ENCODE results near the gene SH2D7.

SH2D7 gene

DNA sequence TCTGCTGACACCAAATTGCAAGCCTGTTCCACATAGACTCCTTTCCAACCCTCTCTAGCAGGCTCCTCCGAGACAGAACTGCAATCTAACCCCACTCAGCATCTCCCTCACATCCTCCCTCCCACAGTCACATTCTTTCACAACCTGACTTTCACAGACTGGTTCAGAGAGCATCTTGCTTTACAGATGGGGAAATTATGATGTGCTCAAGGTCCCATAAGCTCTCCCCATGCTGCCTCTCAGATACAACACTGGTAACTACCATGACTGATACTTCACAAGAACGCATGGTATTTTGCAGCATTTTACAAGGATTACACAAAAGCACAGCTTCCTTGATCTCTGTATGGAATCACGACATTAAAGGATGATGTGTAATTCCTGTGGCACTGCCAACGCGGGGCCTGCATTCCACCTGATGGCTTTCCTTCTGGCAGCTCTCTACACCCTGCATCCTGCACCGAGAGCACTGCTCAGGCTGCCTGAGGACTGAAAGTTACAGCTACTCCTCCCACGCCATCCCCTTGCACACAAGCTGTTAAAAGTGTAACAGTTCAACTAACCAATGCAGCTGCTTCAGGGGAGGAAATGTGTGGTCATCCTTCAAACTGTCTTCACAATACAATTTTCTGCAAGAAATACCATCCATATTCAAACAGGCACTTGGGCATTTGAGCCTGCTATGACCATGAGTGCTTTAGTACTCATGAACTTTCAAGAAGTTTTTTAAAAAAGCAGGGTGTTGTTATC is 42.5 kb upstream of the SH2D7 start:
- DNase-seq (ENCODE audit: low spot score) = peak; percentile 73

DNA sequence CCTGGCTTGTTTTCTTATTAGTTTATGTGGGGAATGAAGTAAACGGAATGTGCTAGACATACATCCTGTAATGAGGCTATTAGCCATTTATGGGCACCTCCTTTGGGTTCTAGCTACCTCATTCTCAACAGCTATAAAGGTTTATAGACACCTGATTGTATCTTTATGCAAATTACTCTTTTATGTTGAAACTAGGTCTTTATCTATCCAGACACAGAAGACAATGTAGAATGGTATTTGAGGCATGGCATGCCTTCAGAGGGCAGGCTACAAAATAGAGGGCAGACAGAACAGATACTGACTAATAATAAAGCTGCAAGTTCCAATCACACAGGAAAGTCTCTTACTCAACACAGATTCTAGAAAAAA is 41.9 kb upstream of the SH2D7 start:
- TF ChIP-seq, protein P1, sequence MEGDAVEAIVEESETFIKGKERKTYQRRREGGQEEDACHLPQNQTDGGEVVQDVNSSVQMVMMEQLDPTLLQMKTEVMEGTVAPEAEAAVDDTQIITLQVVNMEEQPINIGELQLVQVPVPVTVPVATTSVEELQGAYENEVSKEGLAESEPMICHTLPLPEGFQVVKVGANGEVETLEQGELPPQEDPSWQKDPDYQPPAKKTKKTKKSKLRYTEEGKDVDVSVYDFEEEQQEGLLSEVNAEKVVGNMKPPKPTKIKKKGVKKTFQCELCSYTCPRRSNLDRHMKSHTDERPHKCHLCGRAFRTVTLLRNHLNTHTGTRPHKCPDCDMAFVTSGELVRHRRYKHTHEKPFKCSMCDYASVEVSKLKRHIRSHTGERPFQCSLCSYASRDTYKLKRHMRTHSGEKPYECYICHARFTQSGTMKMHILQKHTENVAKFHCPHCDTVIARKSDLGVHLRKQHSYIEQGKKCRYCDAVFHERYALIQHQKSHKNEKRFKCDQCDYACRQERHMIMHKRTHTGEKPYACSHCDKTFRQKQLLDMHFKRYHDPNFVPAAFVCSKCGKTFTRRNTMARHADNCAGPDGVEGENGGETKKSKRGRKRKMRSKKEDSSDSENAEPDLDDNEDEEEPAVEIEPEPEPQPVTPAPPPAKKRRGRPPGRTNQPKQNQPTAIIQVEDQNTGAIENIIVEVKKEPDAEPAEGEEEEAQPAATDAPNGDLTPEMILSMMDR (IDR thresholded peaks at IDR 0.05; ENCODE audit: extremely low read depth, missing control alignments) = no peak
- DNase-seq (ENCODE audit: low spot score) = no peak

More for the DNA sequence above, 42.5 kb upstream of the SH2D7 start:
- TF ChIP-seq, protein P1 (IDR thresholded peaks at IDR 0.05; ENCODE audit: extremely low read depth, missing control alignments) = no peak

DNA sequence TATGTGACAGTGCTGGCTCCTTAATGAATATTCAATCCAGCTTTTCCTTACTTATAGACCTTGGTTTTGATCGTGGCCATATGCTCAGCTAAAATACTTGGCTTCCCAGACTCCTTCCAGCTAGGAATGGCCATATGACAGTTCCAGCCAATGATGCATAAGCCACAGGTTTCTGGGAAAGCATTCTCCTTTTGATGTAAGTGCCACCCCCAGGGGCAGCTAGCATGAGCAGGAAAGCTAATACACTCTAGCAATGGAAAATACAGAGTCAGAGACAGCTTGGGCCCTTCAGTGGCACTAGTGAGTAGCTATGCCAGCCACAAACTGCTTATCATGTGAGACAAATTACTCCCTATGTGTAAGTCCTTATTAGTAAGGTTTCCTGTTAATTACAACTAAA is 41.5 kb upstream of the SH2D7 start:
- DNase-seq (ENCODE audit: low spot score) = no peak
- TF ChIP-seq, protein P1 (IDR thresholded peaks at IDR 0.05; ENCODE audit: extremely low read depth, missing control alignments) = no peak

DNA sequence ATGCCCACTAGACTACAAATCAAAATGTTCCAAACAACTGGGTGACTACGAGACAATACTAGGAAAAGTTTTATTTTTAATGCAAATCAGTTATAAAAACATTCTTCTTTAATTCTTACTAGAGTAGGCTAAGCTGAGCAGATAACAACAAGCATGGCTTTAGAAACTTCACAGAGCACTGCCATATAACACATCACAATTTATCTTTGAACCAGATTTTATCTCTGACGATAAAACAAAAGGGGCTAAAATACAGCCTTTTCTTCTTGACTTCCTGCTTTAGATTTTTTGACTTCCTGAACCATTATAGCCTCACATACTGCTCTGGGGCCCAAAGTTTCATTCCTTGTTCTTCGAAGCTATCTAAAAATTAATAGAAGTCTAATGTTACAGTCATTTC is 40.8 kb upstream of the SH2D7 start:
- no peak for DNase-seq (ENCODE audit: low spot score)
- TF ChIP-seq, protein P1 (IDR thresholded peaks at IDR 0.05; ENCODE audit: extremely low read depth, missing control alignments) = no peak

DNA sequence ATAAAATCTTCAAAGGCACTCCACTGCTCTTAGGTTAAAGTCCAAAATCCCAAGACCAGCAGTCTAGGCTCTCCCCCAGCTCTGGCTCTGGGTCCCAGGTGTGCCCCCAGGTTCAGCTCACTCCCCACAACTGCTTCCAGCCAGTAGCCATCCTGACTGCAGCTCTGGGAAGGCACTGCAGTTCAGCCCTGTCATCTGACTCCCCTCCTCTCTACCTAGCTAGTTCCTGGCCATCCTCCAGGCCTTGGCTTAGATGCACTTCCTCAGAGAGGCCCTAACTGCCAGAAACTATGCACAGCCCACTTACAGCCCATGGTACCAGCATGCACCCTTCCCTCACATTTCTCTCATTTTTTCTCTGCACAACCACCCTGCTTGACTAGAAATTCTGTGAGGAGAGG is 40.4 kb upstream of the SH2D7 start:
- TF ChIP-seq, protein P1 (IDR thresholded peaks at IDR 0.05; ENCODE audit: extremely low read depth, missing control alignments) = no peak
- no peak for DNase-seq (ENCODE audit: low spot score)

DNA sequence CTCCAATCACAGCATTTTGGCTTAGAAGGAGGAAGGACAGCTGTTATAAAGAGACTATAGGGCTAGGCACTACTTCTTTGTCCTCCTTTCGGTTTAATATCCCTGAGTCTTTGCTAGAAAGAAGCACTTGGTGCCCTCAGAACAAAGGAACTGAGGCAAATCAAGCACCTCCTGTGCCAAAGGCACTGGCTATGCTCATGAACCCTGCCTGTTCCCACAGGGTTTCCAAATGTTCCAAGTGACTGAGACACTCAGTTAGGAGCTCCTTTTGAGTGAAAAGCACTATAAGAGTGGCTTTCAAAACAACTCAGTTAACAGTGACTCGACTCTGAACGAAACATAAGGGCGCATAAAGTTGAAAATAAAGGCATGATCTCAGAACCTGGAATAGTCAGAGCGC is 39.8 kb upstream of the SH2D7 start:
- DNase-seq (ENCODE audit: low spot score) = no peak
- TF ChIP-seq, protein P1 (IDR thresholded peaks at IDR 0.05; ENCODE audit: extremely low read depth, missing control alignments) = no peak

DNA sequence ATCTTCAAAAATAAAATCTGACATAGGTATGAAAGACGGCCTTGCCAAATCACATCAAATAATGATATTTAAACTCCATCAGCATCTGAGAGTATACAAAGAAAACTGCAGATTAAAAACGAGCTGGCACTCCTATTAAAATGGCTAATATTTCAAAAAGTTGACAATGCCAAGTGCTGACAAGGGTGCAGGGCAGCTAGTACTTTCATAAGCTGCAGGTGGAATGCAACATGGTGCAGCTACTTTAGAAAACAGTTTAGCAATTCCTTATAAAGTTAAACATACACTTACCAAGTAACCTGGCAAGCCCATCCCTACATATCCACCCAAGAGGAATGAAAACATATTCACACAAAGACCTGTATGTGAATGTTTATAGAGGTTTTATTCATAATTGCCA is 37.8 kb upstream of the SH2D7 start:
- DNase-seq (ENCODE audit: low spot score) = no peak
- TF ChIP-seq, protein P1 (IDR thresholded peaks at IDR 0.05; ENCODE audit: extremely low read depth, missing control alignments) = no peak

Data from GM20000 (cell line).